Measurements from ENCODE around the gene EEIG1.

EEIG1 gene

GRCh38 chr9:127942216-127943010 lies 38.4 kb downstream of the EEIG1 start:
- TF ChIP-seq POLR2AphosphoS5 (IDR thresholded peaks at IDR 0.05; ENCODE audit: low read depth, low read length): no peak
- TF ChIP-seq FOXP2 (optimal IDR thresholded peaks at IDR 0.05; ENCODE audit: borderline replicate concordance, extremely low read depth, extremely low read length, insufficient read depth): no peak
- TF ChIP-seq REST (IDR thresholded peaks at IDR 0.05; ENCODE audit: insufficient read depth in 1 of 2, low read depth in 2 of 2, low read length in 2 of 2): no peak

GRCh38 chr9:127941961-127942215 lies 38.9 kb downstream of the EEIG1 start:
- TF ChIP-seq SIN3A (IDR thresholded peaks at IDR 0.05; ENCODE audit: borderline replicate concordance, insufficient read depth, low read length) (no peak), FOXP2 (optimal IDR thresholded peaks at IDR 0.05; ENCODE audit: borderline replicate concordance, extremely low read depth, extremely low read length, insufficient read depth) (no peak), POLR2AphosphoS5 (IDR thresholded peaks at IDR 0.05; ENCODE audit: low read depth, low read length) (no peak), REST (IDR thresholded peaks at IDR 0.05; ENCODE audit: insufficient read depth in 1 of 2, low read depth in 2 of 2, low read length in 2 of 2) (no peak), TAF1 (IDR thresholded peaks at IDR 0.05; ENCODE audit: borderline replicate concordance, insufficient read depth, low read length) (no peak)

DNA sequence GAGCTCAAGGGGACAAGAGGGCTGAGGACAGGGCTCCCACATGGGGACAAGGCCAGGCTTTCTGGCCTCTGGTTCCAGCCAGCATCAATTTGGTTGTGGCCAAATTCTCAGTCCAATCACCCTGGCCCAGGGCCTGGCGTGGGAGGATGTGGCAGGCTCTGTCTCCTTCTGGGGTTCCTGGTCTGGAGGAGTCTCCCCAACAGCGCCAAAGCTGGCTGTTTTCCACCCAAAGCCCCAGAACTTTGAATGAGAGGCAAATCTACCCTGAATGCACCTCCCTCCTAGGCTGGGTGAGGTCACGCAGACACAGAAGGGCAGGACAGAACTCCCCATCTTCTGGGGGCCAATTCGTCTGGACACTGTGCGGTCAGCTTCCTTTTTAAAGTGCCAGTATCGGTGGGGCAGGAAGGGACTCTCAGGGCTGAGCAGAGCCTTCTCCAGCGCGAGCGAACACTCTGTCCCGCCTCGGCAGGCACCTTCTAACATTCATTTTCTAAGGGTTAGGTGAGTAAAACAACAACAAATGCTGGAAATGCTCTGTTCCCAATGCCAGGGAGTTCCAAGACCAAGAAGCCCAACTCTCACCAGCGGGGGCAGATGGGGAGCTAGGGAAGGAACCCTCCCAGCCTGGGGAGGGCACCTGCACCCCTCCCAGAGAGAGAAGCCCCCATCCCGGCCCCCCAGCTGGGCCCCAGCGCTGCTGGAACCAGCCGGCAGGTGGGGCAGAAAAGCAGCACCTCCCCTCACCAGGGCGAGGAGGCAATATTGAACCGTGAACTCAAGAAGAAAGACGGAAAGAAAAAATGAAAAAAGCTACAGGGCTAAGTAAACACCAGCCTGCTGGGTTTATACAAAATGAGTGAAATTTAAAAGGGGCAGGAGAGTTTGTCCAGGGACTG lies 39.5 kb downstream of the EEIG1 start:
- TF ChIP-seq TAF1 (IDR thresholded peaks at IDR 0.05; ENCODE audit: borderline replicate concordance, insufficient read depth, low read length): no peak
- no peak for TF ChIP-seq FOXP2 (optimal IDR thresholded peaks at IDR 0.05; ENCODE audit: borderline replicate concordance, extremely low read depth, extremely low read length, insufficient read depth)
- TF ChIP-seq POLR2AphosphoS5 (IDR thresholded peaks at IDR 0.05; ENCODE audit: low read depth, low read length): no peak
- no peak for TF ChIP-seq REST (IDR thresholded peaks at IDR 0.05; ENCODE audit: insufficient read depth in 1 of 2, low read depth in 2 of 2, low read length in 2 of 2)

DNA sequence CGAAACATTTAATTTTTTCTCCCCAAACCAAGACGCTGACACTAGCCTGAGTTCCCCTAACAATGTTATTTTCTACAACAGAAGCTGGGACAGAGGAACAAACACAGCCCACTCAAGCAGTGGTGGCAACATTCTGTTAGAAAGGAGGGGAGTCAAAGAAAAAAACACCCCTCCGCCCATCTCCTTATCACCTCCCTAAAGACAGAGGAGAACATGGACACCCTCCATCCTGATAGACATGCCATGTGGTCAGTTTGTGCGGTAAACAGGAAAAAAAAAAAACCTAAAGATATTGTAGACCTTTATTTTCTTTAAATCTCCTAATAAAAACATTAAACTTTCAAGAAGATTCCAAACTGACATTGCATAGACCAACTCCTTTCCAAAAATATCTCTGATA lies 40.2 kb downstream of the EEIG1 start:
- TF ChIP-seq TAF1 (IDR thresholded peaks at IDR 0.05; ENCODE audit: borderline replicate concordance, insufficient read depth, low read length) (no peak), POLR2AphosphoS5 (IDR thresholded peaks at IDR 0.05; ENCODE audit: low read depth, low read length) (no peak), FOXP2 (optimal IDR thresholded peaks at IDR 0.05; ENCODE audit: borderline replicate concordance, extremely low read depth, extremely low read length, insufficient read depth) (no peak), REST (IDR thresholded peaks at IDR 0.05; ENCODE audit: insufficient read depth in 1 of 2, low read depth in 2 of 2, low read length in 2 of 2) (no peak), SIN3A (IDR thresholded peaks at IDR 0.05; ENCODE audit: borderline replicate concordance, insufficient read depth, low read length) (no peak)
